Measurements from ENCODE around the gene PDZRN4.
"Not testable (repeated sequence)": the region's sequence is repeated elsewhere in the genome, so short reads cannot be mapped to it uniquely, and the experiment has no call there.

Gene PDZRN4

DNA sequence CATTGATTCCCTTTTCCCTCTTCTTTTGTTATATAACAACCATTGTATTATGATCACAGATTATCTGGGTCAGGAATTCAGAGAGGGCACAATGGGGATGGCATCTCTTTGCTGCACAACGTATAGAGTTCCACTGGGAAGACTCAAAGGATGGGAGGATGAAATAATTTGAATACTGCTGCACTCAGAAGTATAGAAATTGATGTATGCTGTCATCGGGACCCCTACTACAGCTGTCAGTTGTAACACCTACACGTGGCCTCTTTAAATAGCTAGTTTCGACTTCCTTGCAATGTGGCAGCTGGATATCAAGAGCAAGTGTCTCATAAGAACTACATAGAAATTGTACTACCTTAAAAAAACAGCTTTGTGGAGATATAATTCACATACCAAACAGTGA lies 408.1 kb downstream of the PDZRN4 start:
- no peak overlapping the region for H3K4me3 ChIP-seq (ENCODE audit: low read length)
- TF ChIP-seq, protein P1, sequence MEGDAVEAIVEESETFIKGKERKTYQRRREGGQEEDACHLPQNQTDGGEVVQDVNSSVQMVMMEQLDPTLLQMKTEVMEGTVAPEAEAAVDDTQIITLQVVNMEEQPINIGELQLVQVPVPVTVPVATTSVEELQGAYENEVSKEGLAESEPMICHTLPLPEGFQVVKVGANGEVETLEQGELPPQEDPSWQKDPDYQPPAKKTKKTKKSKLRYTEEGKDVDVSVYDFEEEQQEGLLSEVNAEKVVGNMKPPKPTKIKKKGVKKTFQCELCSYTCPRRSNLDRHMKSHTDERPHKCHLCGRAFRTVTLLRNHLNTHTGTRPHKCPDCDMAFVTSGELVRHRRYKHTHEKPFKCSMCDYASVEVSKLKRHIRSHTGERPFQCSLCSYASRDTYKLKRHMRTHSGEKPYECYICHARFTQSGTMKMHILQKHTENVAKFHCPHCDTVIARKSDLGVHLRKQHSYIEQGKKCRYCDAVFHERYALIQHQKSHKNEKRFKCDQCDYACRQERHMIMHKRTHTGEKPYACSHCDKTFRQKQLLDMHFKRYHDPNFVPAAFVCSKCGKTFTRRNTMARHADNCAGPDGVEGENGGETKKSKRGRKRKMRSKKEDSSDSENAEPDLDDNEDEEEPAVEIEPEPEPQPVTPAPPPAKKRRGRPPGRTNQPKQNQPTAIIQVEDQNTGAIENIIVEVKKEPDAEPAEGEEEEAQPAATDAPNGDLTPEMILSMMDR (conservative IDR thresholded peaks at IDR 0.05; ENCODE audit: low read length), result no peak
- DNase-seq (ENCODE audit: low read depth), result no peak

- DNase-seq (ENCODE audit: low read depth), result no peak
- TF ChIP-seq, protein P1 (conservative IDR thresholded peaks at IDR 0.05; ENCODE audit: low read length), result no peak
- no peak overlapping the region for H3K4me3 ChIP-seq (ENCODE audit: low read length)
These were observed 416.7 kb downstream of the PDZRN4 start for GRCh38 chr12:41604830-41605229.

DNA sequence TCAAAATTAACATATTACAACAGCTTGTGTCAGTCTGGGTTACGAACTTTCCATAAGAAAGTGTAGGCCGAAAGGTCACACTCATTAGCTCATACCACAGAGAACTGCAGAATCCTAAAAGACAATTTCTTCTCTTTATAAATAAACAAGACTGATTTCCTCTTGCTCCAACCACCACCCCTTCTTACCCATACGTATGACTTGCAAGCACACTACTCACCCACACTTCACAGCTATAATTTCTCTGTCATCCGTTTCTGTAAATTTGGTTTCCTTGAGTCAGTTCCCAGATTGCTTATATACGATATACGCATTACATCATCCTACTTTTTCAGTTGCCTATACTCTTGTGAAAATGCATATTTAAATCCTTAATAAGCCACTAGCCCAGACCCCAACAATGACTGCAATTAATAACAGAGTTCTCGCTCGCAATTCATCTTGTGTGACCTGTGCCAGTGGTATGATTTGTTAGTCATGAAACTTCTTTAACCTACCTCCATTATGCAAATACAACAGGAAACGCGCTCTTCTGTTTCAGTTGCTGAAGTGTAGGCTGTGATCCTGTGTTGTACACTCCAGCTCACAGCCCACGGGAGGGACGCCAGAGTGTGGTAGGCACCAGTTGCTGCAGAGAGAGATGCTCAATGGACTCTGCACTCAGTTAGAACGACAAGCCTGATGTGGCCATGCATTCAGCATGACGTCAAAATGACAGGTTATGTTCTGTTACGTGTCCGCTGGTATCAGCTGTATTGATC lies 417.6 kb downstream of the PDZRN4 start:
- DNase-seq (ENCODE audit: low read depth), result no peak
- no peak overlapping the region for H3K4me3 ChIP-seq (ENCODE audit: low read length)

DNA sequence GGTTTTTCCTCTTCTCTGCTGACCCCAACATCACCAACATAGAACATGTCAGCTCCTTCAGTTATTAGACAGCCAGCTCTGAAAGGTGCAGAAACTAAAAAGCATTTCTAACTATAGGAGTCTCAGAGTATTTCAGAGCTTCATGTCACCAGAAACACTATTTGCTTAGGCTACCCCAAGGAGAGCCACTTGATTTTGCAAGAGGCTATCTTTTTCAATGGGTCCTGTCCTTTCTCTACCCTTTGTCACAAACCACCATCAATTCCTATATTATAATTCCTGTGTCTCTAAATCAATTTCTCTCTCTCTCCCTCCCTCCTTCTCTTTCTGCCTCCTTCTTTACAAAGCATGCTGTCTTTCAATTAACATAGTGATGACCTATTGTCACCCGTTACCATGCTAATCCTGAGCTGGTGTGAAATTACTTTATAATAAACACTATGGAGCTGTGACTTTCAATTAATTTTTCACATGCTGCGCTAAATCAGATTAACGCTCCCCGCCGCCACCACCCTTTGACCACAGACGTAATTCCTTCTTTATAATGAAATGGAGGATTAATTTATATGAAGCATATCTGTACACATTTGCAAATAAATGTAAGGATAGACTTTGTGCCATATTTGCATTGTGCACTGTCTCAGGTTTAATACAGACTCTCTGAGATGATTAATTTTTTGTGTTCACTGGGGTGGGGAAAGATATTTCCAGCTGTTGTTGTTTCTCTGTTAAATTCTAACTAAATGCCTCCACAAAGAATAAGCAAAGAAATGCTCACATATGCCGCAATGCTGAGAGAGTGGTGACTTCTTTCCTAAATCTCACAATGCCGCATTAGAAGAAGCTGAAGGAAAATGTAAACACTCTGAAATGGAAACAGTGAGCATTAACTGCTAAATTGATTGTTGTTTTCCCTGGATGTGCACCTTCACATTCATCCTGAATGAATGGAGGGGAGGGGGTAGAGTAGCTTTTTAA lies 418.6 kb downstream of the PDZRN4 start:
- H3K4me3 ChIP-seq (ENCODE audit: low read length), result no peak overlapping the region
- TF ChIP-seq, protein P1 (conservative IDR thresholded peaks at IDR 0.05; ENCODE audit: low read length), result no peak
- no peak for DNase-seq (ENCODE audit: low read depth)

More for the DNA sequence above, 417.6 kb downstream of the PDZRN4 start:
- TF ChIP-seq, protein P1 (conservative IDR thresholded peaks at IDR 0.05; ENCODE audit: low read length), result no peak

GRCh38 chr12:41612892-41613557 lies 424.9 kb downstream of the PDZRN4 start:
- no peak overlapping the region for H3K4me3 ChIP-seq (ENCODE audit: low read length)
- TF ChIP-seq, protein P1 (conservative IDR thresholded peaks at IDR 0.05; ENCODE audit: low read length), result no peak
- no peak for DNase-seq (ENCODE audit: low read depth)

- H3K4me3 ChIP-seq (ENCODE audit: low read length); DNase-seq (ENCODE audit: low read depth): not testable (repeated sequence)
These were observed 427.1 kb downstream of the PDZRN4 start for GRCh38 chr12:41615174-41615573.

- TF ChIP-seq, protein P1 (conservative IDR thresholded peaks at IDR 0.05; ENCODE audit: low read length), result no peak
- DNase-seq (ENCODE audit: low read depth), result no peak
- no peak overlapping the region for H3K4me3 ChIP-seq (ENCODE audit: low read length)
These were observed 431.6 kb downstream of the PDZRN4 start for GRCh38 chr12:41619705-41620104.
